GM12891 (cell line): ENCODE measurements around the gene OXER1.

ENCODE experiments used
- DNase-seq: peaks from one replicate; pipeline ENCODE4 v3.0.0; 2011; ENCODE audit warnings: low spot score; ENCODE audit not compliant: insufficient read length
- FAIRE-seq: peaks from 2 replicates; lab custom pipeline; 2011; peaks lifted over from hg19 to GRCh38; lab: Jason Lieb, UNC
- PAX5 ChIP-seq: IDR thresholded peaks from 2 replicates; pipeline ENCODE4 v1.6.1; 2011; ENCODE audit warnings: low read length, moderate library complexity, mild to moderate bottlenecking; ENCODE audit not compliant: insufficient read depth, severe bottlenecking
- POLR2A ChIP-seq: IDR thresholded peaks from 2 replicates; pipeline ENCODE4 v1.6.1; 2011; ENCODE audit warnings: low read depth, low read length, control low read depth
- POLR2AphosphoS5 ChIP-seq: IDR thresholded peaks from 2 replicates; pipeline ENCODE4 v1.6.1; 2011; ENCODE audit warnings: low read depth, low read length, control low read depth
- POU2F2 ChIP-seq: IDR thresholded peaks from 2 replicates; pipeline ENCODE4 v1.6.1; 2011; ENCODE audit warnings: low read depth, mild to moderate bottlenecking, control low read depth, low read length, moderate library complexity
- SPI1 ChIP-seq: IDR thresholded peaks from 2 replicates; pipeline ENCODE4 v1.6.1; 2011; ENCODE audit warnings: low read depth, low read length, control low read depth
- TAF1 ChIP-seq: IDR thresholded peaks from 2 replicates; pipeline ENCODE4 v1.6.1; 2011; ENCODE audit warnings: low read depth, low read length, control low read depth

OXER1 gene

DNA sequence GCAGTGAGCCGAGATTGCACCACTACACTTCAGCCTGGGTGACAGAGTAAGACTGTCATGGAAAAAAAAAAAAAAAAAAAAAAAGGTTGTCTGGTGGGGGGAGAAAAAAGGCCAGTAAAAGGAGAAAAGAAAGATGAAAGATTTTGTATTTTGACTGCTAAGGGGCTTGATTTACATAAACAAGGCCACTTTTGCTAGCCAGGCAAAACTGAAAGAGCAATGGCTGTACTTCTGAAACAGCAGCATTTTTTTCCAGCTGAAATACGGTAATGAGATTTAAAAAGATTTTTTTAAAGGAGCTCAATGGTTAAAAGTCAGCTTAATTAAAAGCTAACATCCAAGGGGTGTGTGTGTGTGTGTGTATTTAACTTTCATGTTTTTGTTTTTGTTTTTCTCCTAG, 11.3 kb upstream of the OXER1 start:
- TF ChIP-seq POU2F2 (no peak), TAF1 (no peak), POLR2A (no peak), SPI1 (no peak), POLR2AphosphoS5 (no peak), PAX5 (no peak)
- DNase-seq (no peak), FAIRE-seq (no peak)

DNA sequence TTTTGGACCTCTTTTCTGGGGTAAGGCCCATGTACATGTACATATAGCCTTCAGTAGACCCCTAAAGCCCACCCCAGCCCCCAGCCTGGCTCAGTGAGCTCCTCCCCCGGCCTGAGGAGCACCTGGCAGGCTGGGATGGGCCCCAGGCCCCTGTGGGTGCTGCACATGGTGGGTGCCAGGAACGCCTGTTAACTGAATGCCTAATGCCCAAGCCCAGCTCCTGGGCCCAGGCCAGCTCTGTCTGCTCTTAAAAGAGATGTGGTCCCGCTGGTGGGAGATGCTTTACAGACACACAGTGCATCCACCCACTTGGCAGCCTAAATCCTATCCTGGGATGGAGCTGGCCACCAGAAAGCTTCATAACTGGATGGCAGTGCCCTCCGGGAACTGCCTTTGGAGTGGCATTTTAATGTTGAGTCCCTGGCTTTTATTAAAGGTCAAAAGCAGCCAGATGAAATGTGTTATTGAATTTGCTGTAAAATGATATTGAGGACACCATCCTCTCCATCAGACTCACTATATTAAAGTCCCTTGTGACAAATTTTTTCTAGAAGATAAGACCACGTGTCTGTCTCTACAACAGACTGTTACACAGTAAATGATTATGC, 7.7 kb upstream of the OXER1 start:
- TF ChIP-seq TAF1 (no peak), SPI1 (no peak), POLR2A (no peak), POLR2AphosphoS5 (no peak), POU2F2 (no peak), PAX5 (no peak)
- DNase-seq (no peak), FAIRE-seq (no peak)

DNA sequence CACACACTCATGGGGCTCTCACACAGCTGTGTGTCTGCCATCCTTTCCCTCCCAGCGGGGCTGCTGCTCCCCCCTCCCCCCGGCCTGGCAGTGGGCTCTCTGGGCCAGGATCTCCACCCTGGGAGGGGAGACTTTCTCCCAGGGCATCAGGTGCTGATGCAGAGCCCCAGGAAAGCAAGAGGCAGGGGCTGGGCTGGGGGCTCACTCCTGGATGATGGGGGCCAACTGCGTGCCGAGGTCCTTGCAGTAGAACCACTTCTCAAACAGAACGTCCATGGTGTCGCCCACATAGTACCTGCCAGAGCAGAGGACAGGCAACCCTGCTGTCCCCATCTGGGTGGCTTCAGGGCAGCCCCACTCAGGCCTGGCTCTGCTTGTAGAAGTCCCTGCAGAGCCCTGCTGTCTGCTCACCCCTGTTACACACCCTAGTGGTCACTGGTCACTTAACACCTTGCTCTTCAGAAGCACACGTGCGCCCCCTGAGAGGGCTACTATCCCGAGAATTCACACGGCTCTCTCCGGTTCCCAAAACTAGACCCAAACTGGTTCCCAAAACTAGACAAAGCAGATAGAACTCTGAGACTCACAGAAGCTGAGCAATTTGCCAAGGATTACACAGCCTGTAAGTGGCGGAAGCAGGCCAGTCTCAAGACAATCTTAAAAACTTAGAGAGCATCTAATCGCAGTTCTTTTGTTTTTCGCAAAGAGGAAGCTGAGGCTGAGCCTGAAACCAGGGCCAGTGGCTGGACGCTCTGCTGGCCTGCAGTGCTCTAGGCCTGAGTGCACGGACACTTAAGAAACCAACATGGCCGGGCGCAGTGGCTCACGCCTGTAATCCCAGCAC, 6.6 kb upstream of the OXER1 start:
- FAIRE-seq: no peak
- TF ChIP-seq TAF1: no peak
- no peak for TF ChIP-seq POLR2A
- no peak for TF ChIP-seq PAX5
- TF ChIP-seq POU2F2: no peak
- TF ChIP-seq POLR2AphosphoS5: no peak
- TF ChIP-seq SPI1: no peak

DNA sequence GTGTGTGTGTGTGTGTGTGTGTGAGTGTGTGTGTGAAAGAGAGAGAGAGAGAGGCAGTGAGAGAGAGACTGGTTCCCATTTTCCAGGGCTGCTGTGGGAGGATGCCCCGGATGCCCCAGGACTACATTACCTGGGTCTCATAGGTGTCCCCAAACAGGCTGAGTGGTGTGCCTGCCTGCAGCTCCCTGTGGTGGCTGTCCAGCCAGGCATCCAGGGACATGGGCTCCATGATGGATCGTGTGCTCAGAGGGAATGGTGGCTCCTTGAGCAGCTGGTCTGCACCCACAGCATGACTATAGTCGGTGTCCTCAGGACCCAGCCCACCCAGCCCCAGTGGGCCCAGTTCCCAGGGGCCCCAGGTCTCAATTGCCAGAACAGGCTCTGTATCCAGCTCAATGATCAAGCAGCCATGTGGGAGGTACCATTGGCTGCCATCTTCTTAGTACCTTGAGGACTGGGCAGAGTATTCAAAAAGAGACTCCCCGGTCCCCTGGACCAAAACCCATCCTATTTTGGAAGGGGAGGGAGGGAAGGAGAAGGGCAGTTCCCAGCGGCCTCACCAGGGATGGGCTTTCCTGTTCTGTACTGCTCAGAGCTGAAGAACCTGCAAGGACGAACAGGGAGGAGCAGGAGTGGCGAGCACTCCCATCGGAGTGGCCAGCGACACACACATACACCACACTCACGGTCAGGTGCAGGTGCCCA, 5.8 kb upstream of the OXER1 start:
- FAIRE-seq (no peak), DNase-seq (no peak)
- no peak for TF ChIP-seq POLR2A
- no peak for TF ChIP-seq SPI1
- no peak for TF ChIP-seq PAX5
- no peak for TF ChIP-seq POU2F2
- TF ChIP-seq TAF1: no peak
- no peak for TF ChIP-seq POLR2AphosphoS5

More for the DNA sequence above, 6.6 kb upstream of the OXER1 start:
- no peak for DNase-seq

DNA sequence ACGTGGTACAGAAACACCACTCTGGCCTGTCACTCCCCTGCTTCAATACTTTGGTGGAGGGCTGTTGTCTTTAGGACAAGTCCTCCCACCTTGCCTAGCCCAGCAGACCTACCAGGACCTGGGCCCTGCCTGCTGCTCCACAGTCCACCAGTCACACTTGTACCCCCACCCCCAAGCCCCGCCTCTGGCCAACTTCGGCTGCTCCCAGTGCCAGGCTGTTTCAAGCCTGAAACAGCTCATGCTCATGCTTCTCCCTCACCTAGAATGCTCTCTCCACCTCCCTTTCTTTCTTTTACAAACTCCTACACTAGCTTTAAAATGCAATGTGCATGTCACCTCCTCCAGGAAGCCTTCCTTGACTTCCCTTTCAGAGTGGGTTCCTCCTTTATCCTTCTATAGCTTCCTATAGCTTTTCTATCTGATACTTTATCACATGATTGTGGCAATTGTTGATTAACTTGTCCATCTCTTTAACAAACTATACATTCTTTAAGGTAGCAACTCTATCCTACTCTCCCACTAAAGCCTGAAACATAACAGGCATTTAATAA, 4.8 kb upstream of the OXER1 start:
- FAIRE-seq: no peak
- no peak for TF ChIP-seq PAX5
- TF ChIP-seq TAF1: no peak
- no peak for TF ChIP-seq POU2F2
- TF ChIP-seq SPI1: no peak
- TF ChIP-seq POLR2A: no peak
- no peak for TF ChIP-seq POLR2AphosphoS5
- no peak for DNase-seq

GRCh38 chr2:42767899-42768705, 4.2 kb upstream of the OXER1 start:
- TF ChIP-seq TAF1: no peak
- no peak for DNase-seq
- no peak for FAIRE-seq

- DNase-seq (no peak), FAIRE-seq (no peak)
- TF ChIP-seq POU2F2 (no peak), POLR2A (no peak), SPI1 (no peak), PAX5 (no peak), TAF1 (no peak), POLR2AphosphoS5 (no peak)
Observed at GRCh38 chr2:42767080-42767898, 3.4 kb upstream of the OXER1 start.

DNA sequence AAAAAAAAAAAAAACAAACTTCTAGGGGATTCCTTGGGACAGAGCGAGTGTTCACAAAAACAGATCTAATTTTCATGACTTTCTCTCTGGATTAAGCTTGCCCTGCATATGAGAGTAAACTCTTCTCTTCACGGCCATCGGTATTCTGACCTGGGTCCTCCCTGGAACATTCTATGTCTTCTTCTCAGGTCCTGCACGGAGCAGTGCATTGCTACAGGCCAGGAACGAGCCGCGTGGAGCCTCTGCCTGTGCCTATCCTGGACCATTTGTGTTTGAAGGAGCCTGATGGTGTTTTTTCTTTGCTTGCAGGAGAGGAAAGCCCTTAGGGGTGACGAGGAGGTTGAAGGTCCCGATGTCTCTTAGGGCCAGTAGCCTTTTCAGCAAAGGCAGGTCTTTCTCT, 1.8 kb upstream of the OXER1 start:
- DNase-seq (no peak), FAIRE-seq (no peak)
- TF ChIP-seq POLR2AphosphoS5 (no peak), SPI1 (no peak), POLR2A (no peak), POU2F2 (no peak)

DNA sequence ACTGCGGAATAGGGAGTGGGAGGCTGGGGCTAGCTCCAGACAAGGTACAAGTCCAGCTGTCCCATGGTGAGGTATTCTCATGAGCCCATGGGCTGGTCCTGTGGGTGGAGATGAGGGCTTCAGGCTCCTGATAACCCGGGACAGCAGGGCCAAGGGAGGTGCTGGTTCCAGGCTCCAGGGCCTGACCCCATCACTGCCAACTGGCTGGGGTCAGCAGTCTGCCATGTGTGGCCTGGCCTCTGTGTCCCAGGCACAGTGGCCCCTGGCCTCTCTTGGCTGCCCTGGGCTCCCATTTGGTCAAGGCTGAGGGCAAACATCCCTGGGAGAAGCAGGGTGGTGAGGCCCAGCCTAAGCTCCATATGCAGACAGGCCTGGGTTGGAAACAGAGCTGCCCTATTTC, 966 bp upstream of the OXER1 start:
- FAIRE-seq: no peak
- no peak for TF ChIP-seq POU2F2
- DNase-seq: no peak
